HepG2 (cell line): Measurements from ENCODE around the gene TOP2A. TPM values are rescaled to one million over a fixed set of nuclear protein-coding genes. Genes with fewer than 3 reads are reported as not detected.
A peak's percentile ranks its signal among the peaks of the same experiment; 100 is the strongest.

ENCODE experiments used
- EZH2 ChIP-seq: conservative IDR thresholded peaks from 2 replicates; pipeline ENCODE4 v1.6.1; 2012; ENCODE audit warnings: mild to moderate bottlenecking, low read depth, low read length, moderate library complexity
- FOXO1 ChIP-seq: sonication (generic); formaldehyde crosslinking; IDR thresholded peaks from 2 replicates; pipeline ENCODE4 v1.4.0; 2020; ENCODE audit warnings: missing genetic modification reagents
- HOXA3 ChIP-seq: sonication (generic); formaldehyde crosslinking; IDR thresholded peaks from 2 replicates; pipeline ENCODE4 v1.5.0; 2020; ENCODE audit warnings: missing genetic modification reagents
- IRF2 ChIP-seq: IDR thresholded peaks from 2 replicates; pipeline ENCODE4 v1.6.1; 2018; ENCODE audit warnings: missing genetic modification reagents, missing compliant biosample characterization
- MIER3 ChIP-seq: IDR thresholded peaks from 2 replicates; pipeline ENCODE4 v1.6.1; 2016; ENCODE audit warnings: missing compliant biosample characterization, borderline replicate concordance
- MTF2 ChIP-seq: sonication (generic); formaldehyde crosslinking; IDR thresholded peaks from 2 replicates; pipeline ENCODE4 v1.5.0; 2020; ENCODE audit warnings: missing genetic modification reagents, borderline replicate concordance
- NFYC ChIP-seq: IDR thresholded peaks from 2 replicates; pipeline ENCODE4 v1.6.1; 2016; ENCODE audit warnings: missing genetic modification reagents, missing compliant biosample characterization
- NR2F6 ChIP-seq, 2 experiments: IDR thresholded peaks; 2 replicates each; pipeline ENCODE4 v1.6.1; 2016; ENCODE audit warnings: antibody characterized with exemption in 1 of 2, mild to moderate bottlenecking in 1 of 2
- RBM39 ChIP-seq: fragments of 200-400 bp; formaldehyde crosslinking; IDR thresholded peaks from one replicate; pipeline ENCODE4 v1.6.1; 2018; ENCODE audit warnings: antibody characterized with exemption, mild to moderate bottlenecking, low read depth, low read length; ENCODE audit not compliant: poor library complexity, severe bottlenecking
- SKI ChIP-seq: fragments of 450-650 bp; IDR thresholded peaks from one replicate; pipeline ENCODE4 v1.6.1; 2018; ENCODE audit warnings: mild to moderate bottlenecking; ENCODE audit not compliant: partially characterized antibody
- SNAPC2 ChIP-seq: sonication (generic); formaldehyde crosslinking; IDR thresholded peaks from 2 replicates; pipeline ENCODE4 v1.8.1; 2022; ENCODE audit warnings: mild to moderate bottlenecking, missing genetic modification reagents
- ZBTB38 ChIP-seq: sonication (generic); formaldehyde crosslinking; IDR thresholded peaks from 2 replicates; pipeline ENCODE4 v1.5.1; 2020; ENCODE audit warnings: mild to moderate bottlenecking, missing genetic modification reagents
- ZNF207 ChIP-seq: fragments of 450-650 bp; IDR thresholded peaks from 2 replicates; pipeline ENCODE4 v1.6.1; 2016; ENCODE audit warnings: antibody characterized with exemption, borderline replicate concordance
- ZNF260 ChIP-seq: sonication (generic); formaldehyde crosslinking; IDR thresholded peaks from 2 replicates; pipeline ENCODE4 v1.4.0; 2020; ENCODE audit warnings: missing genetic modification reagents, low read depth, mild to moderate bottlenecking, borderline replicate concordance
- polyA plus RNA-seq, 8 experiments: library from polyadenylated mRNA; depleted of rRNA in 3 of 8; stranded (reverse) in 7 of 8; unstranded in 1 of 8; fragments of >200 nt; fragmentation: Illumina TruSeq in 4 of 8; extraction: Trizol in 4 of 8; gene quantifications; 2 replicates each; pipeline versions ENCODE4 v1.2.1 to v1.2.3, GENCODE V29; 2011 to 2016; ENCODE audit warnings: low read depth in 4 of 8, missing spikeins in 1 of 8, mixed read lengths in 1 of 8; ENCODE audit not compliant: insufficient read depth in 1 of 8
- total RNA-seq, 5 experiments: library from RNA; depleted of rRNA; stranded (reverse); fragments of >200 nt; fragmentation: Illumina TruSeq; extraction: Trizol; gene quantifications; 2 replicates each; pipeline ENCODE4 v1.2.3, GENCODE V29; 2016; ENCODE audit warnings: low read depth in 1 of 5
- TF ChIP-seq, protein P1 (sequence below): sonication (generic); formaldehyde crosslinking; IDR thresholded peaks from 2 replicates; pipeline ENCODE4 v1.9.0; 2022; ENCODE audit warnings: low read depth, missing genetic modification reagents
- TF ChIP-seq, protein P2 (sequence below): sonication (generic); formaldehyde crosslinking; IDR thresholded peaks from 2 replicates; pipeline ENCODE4 v1.9.0; 2021; ENCODE audit warnings: missing genetic modification reagents, borderline replicate concordance
- TF ChIP-seq, protein P3 (sequence below): sonication (generic); formaldehyde crosslinking; IDR thresholded peaks from 2 replicates; pipeline ENCODE4 v1.4.0; 2020; ENCODE audit warnings: missing genetic modification reagents
- TF ChIP-seq, protein P4 (sequence below): sonication (generic); formaldehyde crosslinking; IDR thresholded peaks from 2 replicates; pipeline ENCODE4 v1.4.0; 2020; ENCODE audit warnings: missing genetic modification reagents, borderline replicate concordance

TOP2A gene
- total and polyA plus RNA-seq, 2 of the 13 experiments (the other 11 are each of a cell fraction or from before 2014, with no cell fraction given) = 108 to 327 TPM

DNA sequence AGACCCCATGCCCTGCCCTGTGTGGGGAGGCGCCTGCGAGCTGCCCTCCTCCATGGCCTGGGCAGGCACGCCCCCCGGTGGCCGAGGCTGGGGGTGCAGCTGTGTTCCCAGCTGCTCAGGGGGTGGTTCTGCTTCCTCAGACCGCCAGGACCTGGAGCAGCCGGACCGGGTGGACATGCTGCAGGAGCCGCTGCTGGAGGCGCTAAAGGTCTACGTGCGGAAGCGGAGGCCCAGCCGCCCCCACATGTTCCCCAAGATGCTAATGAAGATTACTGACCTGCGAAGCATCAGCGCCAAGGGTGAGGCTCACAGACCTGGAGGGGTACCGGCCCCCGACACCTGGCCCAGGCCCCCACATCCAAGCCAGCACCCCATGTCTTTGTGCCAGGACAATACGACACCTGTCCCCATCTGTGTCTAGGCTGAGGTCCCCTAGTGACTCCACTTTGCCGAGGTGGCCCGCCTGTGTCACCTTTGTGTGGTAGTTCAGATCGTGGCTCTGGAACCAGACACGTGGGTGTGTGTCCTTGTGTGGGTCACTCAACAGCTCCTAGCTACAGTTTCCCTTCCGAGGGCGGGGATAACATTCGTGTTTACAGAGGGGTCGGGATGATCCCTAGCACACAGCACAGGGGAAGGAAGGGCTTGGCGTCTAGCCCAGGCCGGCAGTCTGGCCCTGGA lies 62.4 kb downstream of the TOP2A start (continued):
- no peak for TF ChIP-seq NR2F6 (IDR thresholded peaks at IDR 0.05)
- peak; percentile 23; the same call in 1 of the 2 replicates for TF ChIP-seq NR2F6 (CRISPR knock-in tag; IDR thresholded peaks at IDR 0.05)
- TF ChIP-seq ZBTB38 (CRISPR knock-in tag) = peak; percentile 71
- no peak for TF ChIP-seq RBM39
- no peak for TF ChIP-seq EZH2
- TF ChIP-seq, protein P1, sequence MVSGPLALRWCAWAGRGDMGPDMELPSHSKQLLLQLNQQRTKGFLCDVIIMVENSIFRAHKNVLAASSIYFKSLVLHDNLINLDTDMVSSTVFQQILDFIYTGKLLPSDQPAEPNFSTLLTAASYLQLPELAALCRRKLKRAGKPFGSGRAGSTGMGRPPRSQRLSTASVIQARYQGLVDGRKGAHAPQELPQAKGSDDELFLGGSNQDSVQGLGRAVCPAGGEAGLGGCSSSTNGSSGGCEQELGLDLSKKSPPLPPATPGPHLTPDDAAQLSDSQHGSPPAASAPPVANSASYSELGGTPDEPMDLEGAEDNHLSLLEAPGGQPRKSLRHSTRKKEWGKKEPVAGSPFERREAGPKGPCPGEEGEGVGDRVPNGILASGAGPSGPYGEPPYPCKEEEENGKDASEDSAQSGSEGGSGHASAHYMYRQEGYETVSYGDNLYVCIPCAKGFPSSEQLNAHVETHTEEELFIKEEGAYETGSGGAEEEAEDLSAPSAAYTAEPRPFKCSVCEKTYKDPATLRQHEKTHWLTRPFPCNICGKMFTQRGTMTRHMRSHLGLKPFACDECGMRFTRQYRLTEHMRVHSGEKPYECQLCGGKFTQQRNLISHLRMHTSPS (CRISPR knock-in tag) = peak; percentile 65; the same call in 1 of the 2 replicates
- TF ChIP-seq, protein P2, sequence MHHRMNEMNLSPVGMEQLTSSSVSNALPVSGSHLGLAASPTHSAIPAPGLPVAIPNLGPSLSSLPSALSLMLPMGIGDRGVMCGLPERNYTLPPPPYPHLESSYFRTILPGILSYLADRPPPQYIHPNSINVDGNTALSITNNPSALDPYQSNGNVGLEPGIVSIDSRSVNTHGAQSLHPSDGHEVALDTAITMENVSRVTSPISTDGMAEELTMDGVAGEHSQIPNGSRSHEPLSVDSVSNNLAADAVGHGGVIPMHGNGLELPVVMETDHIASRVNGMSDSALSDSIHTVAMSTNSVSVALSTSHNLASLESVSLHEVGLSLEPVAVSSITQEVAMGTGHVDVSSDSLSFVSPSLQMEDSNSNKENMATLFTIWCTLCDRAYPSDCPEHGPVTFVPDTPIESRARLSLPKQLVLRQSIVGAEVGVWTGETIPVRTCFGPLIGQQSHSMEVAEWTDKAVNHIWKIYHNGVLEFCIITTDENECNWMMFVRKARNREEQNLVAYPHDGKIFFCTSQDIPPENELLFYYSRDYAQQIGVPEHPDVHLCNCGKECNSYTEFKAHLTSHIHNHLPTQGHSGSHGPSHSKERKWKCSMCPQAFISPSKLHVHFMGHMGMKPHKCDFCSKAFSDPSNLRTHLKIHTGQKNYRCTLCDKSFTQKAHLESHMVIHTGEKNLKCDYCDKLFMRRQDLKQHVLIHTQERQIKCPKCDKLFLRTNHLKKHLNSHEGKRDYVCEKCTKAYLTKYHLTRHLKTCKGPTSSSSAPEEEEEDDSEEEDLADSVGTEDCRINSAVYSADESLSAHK (CRISPR knock-in tag) = no peak
- TF ChIP-seq NFYC (CRISPR knock-in tag) = no peak
- TF ChIP-seq FOXO1 (CRISPR knock-in tag) = peak; percentile 61; the same call in 1 of the 2 replicates
- TF ChIP-seq IRF2 (CRISPR knock-in tag) = peak; percentile 84
- TF ChIP-seq HOXA3 (CRISPR knock-in tag) = peak; percentile 56
- TF ChIP-seq SKI = no peak
- TF ChIP-seq ZNF207 = no peak
- no peak for TF ChIP-seq MTF2 (CRISPR knock-in tag)
- TF ChIP-seq, protein P3, sequence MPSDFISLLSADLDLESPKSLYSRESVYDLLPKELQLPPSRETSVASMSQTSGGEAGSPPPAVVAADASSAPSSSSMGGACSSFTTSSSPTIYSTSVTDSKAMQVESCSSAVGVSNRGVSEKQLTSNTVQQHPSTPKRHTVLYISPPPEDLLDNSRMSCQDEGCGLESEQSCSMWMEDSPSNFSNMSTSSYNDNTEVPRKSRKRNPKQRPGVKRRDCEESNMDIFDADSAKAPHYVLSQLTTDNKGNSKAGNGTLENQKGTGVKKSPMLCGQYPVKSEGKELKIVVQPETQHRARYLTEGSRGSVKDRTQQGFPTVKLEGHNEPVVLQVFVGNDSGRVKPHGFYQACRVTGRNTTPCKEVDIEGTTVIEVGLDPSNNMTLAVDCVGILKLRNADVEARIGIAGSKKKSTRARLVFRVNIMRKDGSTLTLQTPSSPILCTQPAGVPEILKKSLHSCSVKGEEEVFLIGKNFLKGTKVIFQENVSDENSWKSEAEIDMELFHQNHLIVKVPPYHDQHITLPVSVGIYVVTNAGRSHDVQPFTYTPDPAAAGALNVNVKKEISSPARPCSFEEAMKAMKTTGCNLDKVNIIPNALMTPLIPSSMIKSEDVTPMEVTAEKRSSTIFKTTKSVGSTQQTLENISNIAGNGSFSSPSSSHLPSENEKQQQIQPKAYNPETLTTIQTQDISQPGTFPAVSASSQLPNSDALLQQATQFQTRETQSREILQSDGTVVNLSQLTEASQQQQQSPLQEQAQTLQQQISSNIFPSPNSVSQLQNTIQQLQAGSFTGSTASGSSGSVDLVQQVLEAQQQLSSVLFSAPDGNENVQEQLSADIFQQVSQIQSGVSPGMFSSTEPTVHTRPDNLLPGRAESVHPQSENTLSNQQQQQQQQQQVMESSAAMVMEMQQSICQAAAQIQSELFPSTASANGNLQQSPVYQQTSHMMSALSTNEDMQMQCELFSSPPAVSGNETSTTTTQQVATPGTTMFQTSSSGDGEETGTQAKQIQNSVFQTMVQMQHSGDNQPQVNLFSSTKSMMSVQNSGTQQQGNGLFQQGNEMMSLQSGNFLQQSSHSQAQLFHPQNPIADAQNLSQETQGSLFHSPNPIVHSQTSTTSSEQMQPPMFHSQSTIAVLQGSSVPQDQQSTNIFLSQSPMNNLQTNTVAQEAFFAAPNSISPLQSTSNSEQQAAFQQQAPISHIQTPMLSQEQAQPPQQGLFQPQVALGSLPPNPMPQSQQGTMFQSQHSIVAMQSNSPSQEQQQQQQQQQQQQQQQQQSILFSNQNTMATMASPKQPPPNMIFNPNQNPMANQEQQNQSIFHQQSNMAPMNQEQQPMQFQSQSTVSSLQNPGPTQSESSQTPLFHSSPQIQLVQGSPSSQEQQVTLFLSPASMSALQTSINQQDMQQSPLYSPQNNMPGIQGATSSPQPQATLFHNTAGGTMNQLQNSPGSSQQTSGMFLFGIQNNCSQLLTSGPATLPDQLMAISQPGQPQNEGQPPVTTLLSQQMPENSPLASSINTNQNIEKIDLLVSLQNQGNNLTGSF (CRISPR knock-in tag) = no peak
- TF ChIP-seq ZNF260 = no peak
- TF ChIP-seq SNAPC2 (CRISPR knock-in tag) = no peak
- TF ChIP-seq, protein P4, sequence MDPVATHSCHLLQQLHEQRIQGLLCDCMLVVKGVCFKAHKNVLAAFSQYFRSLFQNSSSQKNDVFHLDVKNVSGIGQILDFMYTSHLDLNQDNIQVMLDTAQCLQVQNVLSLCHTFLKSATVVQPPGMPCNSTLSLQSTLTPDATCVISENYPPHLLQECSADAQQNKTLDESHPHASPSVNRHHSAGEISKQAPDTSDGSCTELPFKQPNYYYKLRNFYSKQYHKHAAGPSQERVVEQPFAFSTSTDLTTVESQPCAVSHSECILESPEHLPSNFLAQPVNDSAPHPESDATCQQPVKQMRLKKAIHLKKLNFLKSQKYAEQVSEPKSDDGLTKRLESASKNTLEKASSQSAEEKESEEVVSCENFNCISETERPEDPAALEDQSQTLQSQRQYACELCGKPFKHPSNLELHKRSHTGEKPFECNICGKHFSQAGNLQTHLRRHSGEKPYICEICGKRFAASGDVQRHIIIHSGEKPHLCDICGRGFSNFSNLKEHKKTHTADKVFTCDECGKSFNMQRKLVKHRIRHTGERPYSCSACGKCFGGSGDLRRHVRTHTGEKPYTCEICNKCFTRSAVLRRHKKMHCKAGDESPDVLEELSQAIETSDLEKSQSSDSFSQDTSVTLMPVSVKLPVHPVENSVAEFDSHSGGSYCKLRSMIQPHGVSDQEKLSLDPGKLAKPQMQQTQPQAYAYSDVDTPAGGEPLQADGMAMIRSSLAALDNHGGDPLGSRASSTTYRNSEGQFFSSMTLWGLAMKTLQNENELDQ (CRISPR knock-in tag) = no peak
- TF ChIP-seq MIER3 (CRISPR knock-in tag) = peak; percentile 58; the same call in 1 of the 2 replicates
